G401.6 (cell line): ENCODE measurements around the gene HDAC10.

ENCODE experiments used
- FAIRE-seq: peaks from 2 replicates; lab custom pipeline; 2012; peaks lifted over from hg19 to GRCh38; lab: Jason Lieb, UNC

Gene HDAC10

GRCh38 chr22:50250555-50251476, at the start of gene HDAC10:
HDAC10 (minus strand) TSS chr22:50251265; CDS start chr22:50251032, 233 bp downstream.
- FAIRE-seq: no peak

GRCh38 chr22:50300620-50301257, 49.7 kb upstream of the HDAC10 start:
- no peak for FAIRE-seq

GRCh38 chr22:50299785-50300619, 48.9 kb upstream of the HDAC10 start:
- FAIRE-seq: no peak

- no peak for FAIRE-seq
Observed at GRCh38 chr22:50298937-50299784, 48.1 kb upstream of the HDAC10 start.

GRCh38 chr22:50298266-50298637, 47.2 kb upstream of the HDAC10 start:
- no peak for FAIRE-seq

- FAIRE-seq: no peak
Observed at GRCh38 chr22:50297510-50298265, 46.6 kb upstream of the HDAC10 start.

GRCh38 chr22:50296658-50297490, 45.8 kb upstream of the HDAC10 start:
- FAIRE-seq: no peak

GRCh38 chr22:50294319-50294656, 43.2 kb upstream of the HDAC10 start:
- FAIRE-seq: no peak

GRCh38 chr22:50293441-50294318, 42.6 kb upstream of the HDAC10 start:
- no peak for FAIRE-seq

- FAIRE-seq: no peak
Observed at GRCh38 chr22:50292643-50293440, 41.8 kb upstream of the HDAC10 start.

- no peak for FAIRE-seq
Observed at GRCh38 chr22:50289942-50290630, 39.0 kb upstream of the HDAC10 start.

GRCh38 chr22:50289151-50289941, 38.3 kb upstream of the HDAC10 start:
- FAIRE-seq: no peak

- no peak for FAIRE-seq
Observed at GRCh38 chr22:50287731-50288130, 36.7 kb upstream of the HDAC10 start.

GRCh38 chr22:50286701-50287318, 35.7 kb upstream of the HDAC10 start:
- no peak for FAIRE-seq

- no peak for FAIRE-seq
Observed at GRCh38 chr22:50286275-50286674, 35.2 kb upstream of the HDAC10 start.

GRCh38 chr22:50285568-50286229, 34.6 kb upstream of the HDAC10 start:
- FAIRE-seq: no peak
